HEK293 (cell line): ENCODE data around the gene BCKDHA.

ENCODE experiments used
- CTCF ChIA-PET: fragments of 350-600 bp; formaldehyde crosslinking; extraction: SDS; loops from one replicate; lab custom pipeline; 2021; ENCODE audit warnings: antibody characterized with exemption; lab: Yijun Ruan, JAX
- POLR2A ChIA-PET: fragments of 300-600 bp; formaldehyde crosslinking; extraction: SDS; loops from one replicate; lab custom pipeline; 2020; ENCODE audit warnings: antibody characterized with exemption, inconsistent platforms; lab: Yijun Ruan, JAX
- H3K27ac ChIP-seq: fragments of 200-500 bp; sonication (Bioruptor generic); 2 replicates; pipeline ENCODE4 v1.5.1; 2014; ENCODE audit warnings: low read depth, low read length, control low read depth, inconsistent platforms; ENCODE audit errors: extremely low read depth
- H3K36me3 ChIP-seq, 2 experiments: fragments of 200-500 bp in 1 of 2; sonication (Bioruptor generic) in 1 of 2; 1 replicate in 1 of 2; 2 replicates in 1 of 2; pipeline ENCODE4 v1.5.1; 2014 to 2017; ENCODE audit warnings: inconsistent platforms in 2 of 2, low read length in 2 of 2; ENCODE audit not compliant: control insufficient read depth in 2 of 2, insufficient read depth in 1 of 2
- H3K4me1 ChIP-seq: fragments of 200-500 bp; sonication (Bioruptor generic); 2 replicates; pipeline ENCODE4 v1.5.1; 2014; ENCODE audit warnings: mild to moderate bottlenecking, low read length, inconsistent platforms; ENCODE audit not compliant: control insufficient read depth, insufficient read depth
- H3K4me3 ChIP-seq: 2 replicates; pipeline ENCODE4 v1.5.1; 2011; ENCODE audit warnings: low read depth, mild to moderate bottlenecking, control low read depth, low read length, moderate library complexity
- H3K9me3 ChIP-seq: fragments of 200-500 bp; sonication (Bioruptor generic); 2 replicates; pipeline ENCODE4 v1.5.1; 2014; ENCODE audit warnings: low read depth, low read length, inconsistent platforms; ENCODE audit not compliant: control insufficient read depth, insufficient read depth
- GLIS1 ChIP-seq: fragments of 450-650 bp; formaldehyde crosslinking; IDR thresholded peaks from 2 replicates; pipeline ENCODE4 v1.5.1; 2016; ENCODE audit warnings: missing biosample characterization, missing genetic modification characterization
- GLIS2 ChIP-seq: fragments of 450-650 bp; formaldehyde crosslinking; IDR thresholded peaks from 2 replicates; pipeline ENCODE4 v1.5.1; 2016; ENCODE audit warnings: missing biosample characterization, missing genetic modification characterization
- HOXD13 ChIP-seq: sonication (generic); formaldehyde crosslinking; IDR thresholded peaks from 2 replicates; pipeline ENCODE4 v1.8.0; 2022; ENCODE audit warnings: missing genetic modification reagents, borderline replicate concordance
- IKZF3 ChIP-seq: fragments of 450-650 bp; IDR thresholded peaks from 2 replicates; pipeline ENCODE4 v1.5.0; 2018; ENCODE audit warnings: missing biosample characterization, mild to moderate bottlenecking, missing genetic modification characterization, moderate library complexity
- KLF1 ChIP-seq: fragments of 450-650 bp; formaldehyde crosslinking; IDR thresholded peaks from 2 replicates; pipeline ENCODE4 v1.5.1; 2016; ENCODE audit warnings: missing biosample characterization, missing genetic modification characterization
- KLF16 ChIP-seq: fragments of 450-650 bp; formaldehyde crosslinking; IDR thresholded peaks from 2 replicates; pipeline ENCODE4 v1.5.1; 2017; ENCODE audit warnings: missing biosample characterization, missing genetic modification characterization
- KLF17 ChIP-seq: fragments of 450-650 bp; formaldehyde crosslinking; IDR thresholded peaks from 2 replicates; pipeline ENCODE4 v1.5.1; 2016; ENCODE audit warnings: missing biosample characterization, missing genetic modification characterization
- KLF7 ChIP-seq: fragments of 450-650 bp; formaldehyde crosslinking; IDR thresholded peaks from 2 replicates; pipeline ENCODE4 v1.5.1; 2016; ENCODE audit warnings: missing biosample characterization, missing genetic modification characterization, borderline replicate concordance
- KLF9 ChIP-seq: fragments of 450-650 bp; formaldehyde crosslinking; IDR thresholded peaks from 2 replicates; pipeline ENCODE4 v1.5.1; 2016; ENCODE audit warnings: missing biosample characterization, missing genetic modification characterization, low read depth
- SP2 ChIP-seq: fragments of 450-650 bp; formaldehyde crosslinking; IDR thresholded peaks from 2 replicates; pipeline ENCODE4 v1.5.1; 2016; ENCODE audit warnings: missing biosample characterization, missing genetic modification characterization
- SP3 ChIP-seq: fragments of 450-650 bp; formaldehyde crosslinking; IDR thresholded peaks from 2 replicates; pipeline ENCODE4 v1.5.1; 2016; ENCODE audit warnings: missing biosample characterization, missing genetic modification characterization
- SP7 ChIP-seq: fragments of 450-650 bp; formaldehyde crosslinking; IDR thresholded peaks from 2 replicates; pipeline ENCODE4 v1.5.1; 2016; ENCODE audit warnings: missing biosample characterization, missing genetic modification characterization
- YY1 ChIP-seq: fragments of 450-650 bp; formaldehyde crosslinking; IDR thresholded peaks from 2 replicates; pipeline ENCODE4 v1.5.1; 2018; ENCODE audit warnings: missing biosample characterization, missing genetic modification characterization
- ZBTB17 ChIP-seq: fragments of 450-650 bp; formaldehyde crosslinking; IDR thresholded peaks from 2 replicates; pipeline ENCODE4 v1.5.1; 2016; ENCODE audit warnings: missing biosample characterization, missing genetic modification characterization
- ZBTB20 ChIP-seq: fragments of 450-650 bp; formaldehyde crosslinking; IDR thresholded peaks from 2 replicates; pipeline ENCODE4 v1.5.1; 2016; ENCODE audit warnings: missing biosample characterization, missing genetic modification characterization
- ZBTB48 ChIP-seq: fragments of 450-650 bp; formaldehyde crosslinking; IDR thresholded peaks from 2 replicates; pipeline ENCODE4 v1.5.1; 2016; ENCODE audit warnings: missing biosample characterization, missing genetic modification characterization
- ZEB2 ChIP-seq: fragments of 450-650 bp; formaldehyde crosslinking; IDR thresholded peaks from 2 replicates; pipeline ENCODE4 v1.5.1; 2016; ENCODE audit warnings: missing biosample characterization, missing genetic modification characterization
- ZFP41 ChIP-seq: fragments of 450-650 bp; formaldehyde crosslinking; IDR thresholded peaks from 2 replicates; pipeline ENCODE4 v1.5.1; 2016; ENCODE audit warnings: missing biosample characterization, missing genetic modification characterization, borderline replicate concordance
- ZFP69B ChIP-seq: fragments of 450-650 bp; formaldehyde crosslinking; IDR thresholded peaks from 2 replicates; pipeline ENCODE4 v1.5.1; 2016; ENCODE audit warnings: missing biosample characterization, missing genetic modification characterization
- ZIC2 ChIP-seq: fragments of 450-650 bp; formaldehyde crosslinking; IDR thresholded peaks from 2 replicates; pipeline ENCODE4 v1.5.1; 2016; ENCODE audit warnings: missing biosample characterization, missing genetic modification characterization
- ZNF223 ChIP-seq: fragments of 450-650 bp; formaldehyde crosslinking; IDR thresholded peaks from 2 replicates; pipeline ENCODE4 v1.5.1; 2016; ENCODE audit warnings: missing biosample characterization, missing genetic modification characterization
- ZNF335 ChIP-seq: fragments of 450-650 bp; formaldehyde crosslinking; conservative IDR thresholded peaks from 2 replicates; pipeline ENCODE4 v1.5.1; 2016; ENCODE audit warnings: missing biosample characterization, missing genetic modification characterization
- ZNF558 ChIP-seq: fragments of 450-650 bp; formaldehyde crosslinking; IDR thresholded peaks from 2 replicates; pipeline ENCODE4 v1.5.1; 2016; ENCODE audit warnings: missing biosample characterization, missing genetic modification characterization
- ZNF600 ChIP-seq: fragments of 450-650 bp; formaldehyde crosslinking; IDR thresholded peaks from 2 replicates; pipeline ENCODE4 v1.5.1; 2016; ENCODE audit warnings: missing biosample characterization, missing genetic modification characterization
- ZNF624 ChIP-seq: fragments of 450-650 bp; formaldehyde crosslinking; IDR thresholded peaks from 2 replicates; pipeline ENCODE4 v1.5.1; 2017; ENCODE audit warnings: missing biosample characterization, missing genetic modification characterization
- ZNF692 ChIP-seq: fragments of 450-650 bp; formaldehyde crosslinking; IDR thresholded peaks from 2 replicates; pipeline ENCODE4 v1.5.1; 2016; ENCODE audit warnings: missing biosample characterization, missing genetic modification characterization
- ZNF707 ChIP-seq: fragments of 450-650 bp; formaldehyde crosslinking; IDR thresholded peaks from 2 replicates; pipeline ENCODE4 v1.5.1; 2016; ENCODE audit warnings: missing biosample characterization, missing genetic modification characterization
- ZXDB ChIP-seq: fragments of 450-650 bp; formaldehyde crosslinking; IDR thresholded peaks from 2 replicates; pipeline ENCODE4 v1.5.1; 2016; ENCODE audit warnings: missing biosample characterization, missing genetic modification characterization
- TF ChIP-seq, protein P1 (sequence below): fragments of 450-650 bp; formaldehyde crosslinking; IDR thresholded peaks from 2 replicates; pipeline ENCODE4 v1.5.1; 2017; ENCODE audit warnings: missing biosample characterization, missing genetic modification characterization
- TF ChIP-seq, protein P2 (sequence below): sonication (generic); formaldehyde crosslinking; IDR thresholded peaks from 2 replicates; pipeline ENCODE4 v1.8.1; 2022; ENCODE audit warnings: mild to moderate bottlenecking, moderate library complexity, missing genetic modification reagents

Gene BCKDHA

DNA sequence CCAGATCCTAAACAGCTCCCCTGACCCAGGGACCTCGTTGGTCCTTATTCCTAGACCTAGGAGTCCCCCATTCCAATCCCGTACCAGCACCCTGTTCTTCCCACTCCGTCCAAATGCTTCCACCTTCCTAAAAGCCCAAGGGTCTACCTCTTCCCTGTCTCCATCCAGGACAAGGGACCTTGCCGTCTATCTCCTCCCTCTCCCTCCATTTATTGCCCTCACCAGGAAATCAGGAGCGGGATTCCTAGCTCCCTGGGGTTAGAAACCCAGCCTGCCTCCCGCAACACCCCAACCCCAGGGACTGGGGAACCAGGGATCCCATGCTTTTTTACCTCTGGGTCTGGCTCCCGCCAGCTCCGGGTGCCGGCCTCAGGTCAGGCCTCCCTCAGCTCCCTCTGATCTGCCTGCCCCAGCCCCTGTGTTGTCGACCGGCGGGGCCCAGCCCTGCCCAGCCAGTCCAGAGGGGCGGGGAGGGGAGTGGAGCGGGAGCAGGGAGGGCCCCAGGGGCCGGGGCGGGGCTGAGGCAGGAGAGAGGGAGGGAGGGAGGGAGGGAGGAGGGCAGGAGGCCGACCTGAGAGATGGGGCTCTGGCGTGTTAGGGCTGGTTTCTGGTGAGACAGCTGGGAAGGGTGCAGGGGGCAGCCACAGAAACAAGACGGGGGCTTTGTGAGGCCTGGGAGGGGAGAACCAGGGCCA, 29.5 kb downstream of the BCKDHA start, which contains the start of gene B3GNT8:
Gene B3GNT8, minus strand, starts transcription at position 423 of the 695 bp plus-strand sequence. CDS start 596 bp downstream, outside the sequence.
- CTCF ChIA-PET, result interaction anchor here (0.7 to 4.2 kb wide), 2 partner anchors 22 to 879 kb away, joined by 3 to 21 read pairs; no protein-coding TSS in a partner anchor
- peak within 1 kb of the TSS; percentile 64 for H3K27ac ChIP-seq
- peaks cover 10 to 46% of the 10 kb centered on the region in 2 experiments; a peak in 2 of 3 replicates for H3K36me3 ChIP-seq

More for the DNA sequence above, 29.5 kb downstream of the BCKDHA start, which contains the start of gene B3GNT8:
- Histone ChIP-seq H3K4me1 (peaks cover 13% of the 10 kb centered on the region), H3K4me3 (no peak within 1 kb of the TSS), H3K9me3 (no peaks in the 10 kb centered on the region)
- no peak for TF ChIP-seq ZNF558
- TF ChIP-seq KLF9 (tag by site-specific recombination), result peak; percentile 61
- no peak for TF ChIP-seq ZNF223 (tag by site-specific recombination)
- TF ChIP-seq SP2 (tag by site-specific recombination), result peak; percentile 59
- TF ChIP-seq YY1 (tag by site-specific recombination), result no peak
- 0 out of 2 replicates have a peak, but pooled peaks have one; percentile 7 for TF ChIP-seq SP7 (tag by site-specific recombination)
- TF ChIP-seq ZBTB20 (tag by site-specific recombination), result peak; percentile 93
- TF ChIP-seq KLF16 (tag by site-specific recombination), result no peak
- 0 out of 2 replicates have a peak, but pooled peaks have one; percentile 38 for TF ChIP-seq KLF7 (tag by site-specific recombination)
- 0 out of 2 replicates have a peak, but pooled peaks have one; percentile 5 for TF ChIP-seq KLF17 (tag by site-specific recombination)
- TF ChIP-seq ZNF600 (tag by site-specific recombination), result peak; percentile 58
- no peak for TF ChIP-seq ZNF707
- TF ChIP-seq, protein P1, sequence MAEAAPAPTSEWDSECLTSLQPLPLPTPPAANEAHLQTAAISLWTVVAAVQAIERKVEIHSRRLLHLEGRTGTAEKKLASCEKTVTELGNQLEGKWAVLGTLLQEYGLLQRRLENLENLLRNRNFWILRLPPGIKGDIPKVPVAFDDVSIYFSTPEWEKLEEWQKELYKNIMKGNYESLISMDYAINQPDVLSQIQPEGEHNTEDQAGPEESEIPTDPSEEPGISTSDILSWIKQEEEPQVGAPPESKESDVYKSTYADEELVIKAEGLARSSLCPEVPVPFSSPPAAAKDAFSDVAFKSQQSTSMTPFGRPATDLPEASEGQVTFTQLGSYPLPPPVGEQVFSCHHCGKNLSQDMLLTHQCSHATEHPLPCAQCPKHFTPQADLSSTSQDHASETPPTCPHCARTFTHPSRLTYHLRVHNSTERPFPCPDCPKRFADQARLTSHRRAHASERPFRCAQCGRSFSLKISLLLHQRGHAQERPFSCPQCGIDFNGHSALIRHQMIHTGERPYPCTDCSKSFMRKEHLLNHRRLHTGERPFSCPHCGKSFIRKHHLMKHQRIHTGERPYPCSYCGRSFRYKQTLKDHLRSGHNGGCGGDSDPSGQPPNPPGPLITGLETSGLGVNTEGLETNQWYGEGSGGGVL (tag by site-specific recombination), result peak; percentile 79
- peak; percentile 49 for TF ChIP-seq GLIS1
- no peak for TF ChIP-seq ZEB2
- TF ChIP-seq IKZF3 (tag by site-specific recombination), result peak; percentile 51
- TF ChIP-seq ZFP69B, result peak; percentile 78; the same call in 1 of the 2 replicates
- TF ChIP-seq HOXD13, result no peak
- peak; percentile 66 for TF ChIP-seq SP3 (tag by site-specific recombination)
- TF ChIP-seq ZNF692 (tag by site-specific recombination), result peak; percentile 88
- TF ChIP-seq ZNF624 (tag by site-specific recombination), result no peak
- TF ChIP-seq ZIC2 (tag by site-specific recombination), result peak; percentile 35; the same call in 1 of the 2 replicates
- TF ChIP-seq ZNF335 (tag by site-specific recombination), result peak; percentile 84
- TF ChIP-seq, protein P2, sequence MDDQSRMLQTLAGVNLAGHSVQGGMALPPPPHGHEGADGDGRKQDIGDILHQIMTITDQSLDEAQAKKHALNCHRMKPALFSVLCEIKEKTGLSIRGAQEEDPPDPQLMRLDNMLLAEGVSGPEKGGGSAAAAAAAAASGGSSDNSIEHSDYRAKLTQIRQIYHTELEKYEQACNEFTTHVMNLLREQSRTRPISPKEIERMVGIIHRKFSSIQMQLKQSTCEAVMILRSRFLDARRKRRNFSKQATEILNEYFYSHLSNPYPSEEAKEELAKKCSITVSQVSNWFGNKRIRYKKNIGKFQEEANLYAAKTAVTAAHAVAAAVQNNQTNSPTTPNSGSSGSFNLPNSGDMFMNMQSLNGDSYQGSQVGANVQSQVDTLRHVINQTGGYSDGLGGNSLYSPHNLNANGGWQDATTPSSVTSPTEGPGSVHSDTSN (CRISPR knock-in tag), result no peak
- TF ChIP-seq GLIS2 (tag by site-specific recombination), result peak; percentile 62
- peak; percentile 64; the same call in 1 of the 2 replicates for TF ChIP-seq ZBTB17 (tag by site-specific recombination)
- TF ChIP-seq ZFP41 (tag by site-specific recombination), result no peak
- peak; percentile 91 for TF ChIP-seq ZBTB48 (tag by site-specific recombination)
- TF ChIP-seq KLF1, result peak; percentile 30
- peak; percentile 81 for TF ChIP-seq ZXDB (tag by site-specific recombination)
- POLR2A ChIA-PET, result interaction anchor here (0.6 to 1.9 kb wide), 7 partner anchors 9 to 686 kb away, joined by 3 to 13 read pairs (median 7); partner anchors contain the start of genes B9D2 and DMAC2
